Fibroblast of pulmonary artery (primary cell): ENCODE measurements around the gene NOS1AP.
"Not testable (repeated sequence)": the region's sequence is repeated elsewhere in the genome, so short reads cannot be mapped to it uniquely, and the experiment has no call there.

Experiments
- DNase-seq: peaks from one replicate; pipeline ENCODE4 v3.0.0-alpha.2; 2010; ENCODE audit warnings: low read depth
- H3K4me3 ChIP-seq: replicated peaks from 2 replicates; pipeline ENCODE4 v1.5.1; 2011; ENCODE audit warnings: low read depth, mild to moderate bottlenecking, control low read depth, low read length, moderate library complexity
- CTCF ChIP-seq: IDR thresholded peaks from 2 replicates; pipeline ENCODE4 v1.5.1; 2011; ENCODE audit warnings: mild to moderate bottlenecking, control low read depth, low read length, inconsistent platforms; ENCODE audit errors: missing control alignments

NOS1AP gene

GRCh38 chr1:162036163-162036562 is 33.3 kb upstream of the NOS1AP start:
- no peak for DNase-seq
- no peak for TF ChIP-seq CTCF

GRCh38 chr1:162038624-162039023 is 30.9 kb upstream of the NOS1AP start:
- no peak for TF ChIP-seq CTCF
- no peak for DNase-seq
- no peak overlapping the region for H3K4me3 ChIP-seq

More at GRCh38 chr1:162036163-162036562, 33.3 kb upstream of the NOS1AP start:
- no peak overlapping the region for H3K4me3 ChIP-seq

- H3K4me3 ChIP-seq: no peak overlapping the region
- TF ChIP-seq CTCF: no peak
- DNase-seq: no peak
Observed at GRCh38 chr1:162040001-162040400, 29.5 kb upstream of the NOS1AP start.

- peak; percentile 74 for TF ChIP-seq CTCF
- no peak overlapping the region for H3K4me3 ChIP-seq
- peak; percentile 69 for DNase-seq
Observed at GRCh38 chr1:162040657-162041056, 28.8 kb upstream of the NOS1AP start.

GRCh38 chr1:162042361-162042760 is 27.1 kb upstream of the NOS1AP start:
- DNase-seq: no peak
- no peak overlapping the region for H3K4me3 ChIP-seq
- no peak for TF ChIP-seq CTCF

- TF ChIP-seq CTCF: no peak
- no peak for DNase-seq
- H3K4me3 ChIP-seq: no peak overlapping the region
Observed at GRCh38 chr1:162046921-162047320, 22.6 kb upstream of the NOS1AP start.

GRCh38 chr1:162053949-162054348 is 15.5 kb upstream of the NOS1AP start:
- DNase-seq, H3K4me3 ChIP-seq: not testable (repeated sequence)
